KMS-11 (cell line): ENCODE measurements around the gene TENM3.

Source experiments
- H2AFZ ChIP-seq: fragments of 200-600 bp; sonication (generic); 2 replicates; pipeline ENCODE4 v1.6.1; 2016; ENCODE audit warnings: antibody characterized with exemption, mixed run types, low read depth
- H3K27ac ChIP-seq: fragments of 200-600 bp; sonication (generic); 2 replicates; pipeline ENCODE4 v1.6.1; 2016; ENCODE audit warnings: mild to moderate bottlenecking, mixed run types
- H3K27me3 ChIP-seq: fragments of 200-600 bp; sonication (generic); 2 replicates; pipeline ENCODE4 v1.6.1; 2017; ENCODE audit warnings: mild to moderate bottlenecking, low read depth, mixed run types, moderate library complexity; ENCODE audit not compliant: insufficient read depth
- H3K36me3 ChIP-seq: fragments of 200-600 bp; sonication (generic); 2 replicates; pipeline ENCODE4 v1.6.1; 2017; ENCODE audit warnings: mild to moderate bottlenecking, mixed run types; ENCODE audit not compliant: insufficient read depth
- H3K4me1 ChIP-seq: fragments of 200-600 bp; sonication (generic); 2 replicates; pipeline ENCODE4 v1.6.1; 2016; ENCODE audit warnings: mild to moderate bottlenecking, low read depth, mixed run types; ENCODE audit not compliant: poor library complexity, severe bottlenecking
- H3K4me2 ChIP-seq: fragments of 200-600 bp; sonication (generic); 2 replicates; pipeline ENCODE4 v1.7.0; 2016; ENCODE audit warnings: mild to moderate bottlenecking, mixed run types
- H3K4me3 ChIP-seq: fragments of 200-600 bp; sonication (generic); IDR thresholded peaks from 2 replicates; pipeline ENCODE4 v1.6.1; 2017; ENCODE audit warnings: low read depth, low read length, mixed read lengths; ENCODE audit not compliant: insufficient read depth
- H3K79me2 ChIP-seq: fragments of 200-600 bp; sonication (generic); 2 replicates; pipeline ENCODE4 v1.6.1; 2016; ENCODE audit warnings: low read depth, mixed run types; ENCODE audit not compliant: insufficient read depth
- H3K9ac ChIP-seq: fragments of 200-600 bp; sonication (generic); 2 replicates; pipeline ENCODE4 v1.6.1; 2016; ENCODE audit warnings: mild to moderate bottlenecking, mixed run types
- H4K20me1 ChIP-seq: fragments of 200-600 bp; sonication (generic); 2 replicates; pipeline ENCODE4 v1.6.1; 2016; ENCODE audit warnings: mild to moderate bottlenecking, mixed run types; ENCODE audit not compliant: insufficient read depth
- CTCF ChIP-seq: fragments of 200-600 bp; sonication (generic); conservative IDR thresholded peaks from 2 replicates; pipeline ENCODE4 v1.6.1; 2017; ENCODE audit warnings: low read depth, mild to moderate bottlenecking, antibody characterized with exemption, low read length, moderate library complexity, mixed read lengths

Gene TENM3

GRCh38 chr4:182683661-182684060, 440.5 kb downstream of the TENM3 start:
- H3K27ac ChIP-seq = no peak overlapping the region
- H3K4me3 ChIP-seq = no peak overlapping the region
- no peaks in the 10 kb centered on the region for H3K27me3 ChIP-seq
- no peaks in the 10 kb centered on the region for H4K20me1 ChIP-seq
- no peaks in the 10 kb centered on the region for H3K4me1 ChIP-seq
- H3K9ac ChIP-seq = no peak overlapping the region
- no peak overlapping the region for H3K4me2 ChIP-seq
- no peaks in the 10 kb centered on the region for H3K79me2 ChIP-seq
- no peak for TF ChIP-seq CTCF
- H2AFZ ChIP-seq = no peak overlapping the region
- peaks cover 6% of the 10 kb centered on the region; the same call in 1 of the 2 replicates for H3K36me3 ChIP-seq

- no peak overlapping the region for H3K9ac ChIP-seq
- no peaks in the 10 kb centered on the region for H3K4me1 ChIP-seq
- no peaks in the 10 kb centered on the region for H3K27me3 ChIP-seq
- H2AFZ ChIP-seq = no peak overlapping the region
- H4K20me1 ChIP-seq = no peaks in the 10 kb centered on the region
- no peak overlapping the region for H3K4me2 ChIP-seq
- H3K27ac ChIP-seq = no peak overlapping the region
- no peaks in the 10 kb centered on the region for H3K79me2 ChIP-seq
- peaks cover 6% of the 10 kb centered on the region; the same call in 1 of the 2 replicates for H3K36me3 ChIP-seq
- no peak overlapping the region for H3K4me3 ChIP-seq
- TF ChIP-seq CTCF = no peak
Observed at GRCh38 chr4:182684796-182685195, 441.6 kb downstream of the TENM3 start.

GRCh38 chr4:182688081-182688480, 444.9 kb downstream of the TENM3 start:
- no peaks in the 10 kb centered on the region for H3K79me2 ChIP-seq
- H3K27me3 ChIP-seq = no peaks in the 10 kb centered on the region
- no peak overlapping the region for H2AFZ ChIP-seq
- H3K4me3 ChIP-seq = no peak overlapping the region
- H3K9ac ChIP-seq = no peak overlapping the region
- H3K27ac ChIP-seq = no peak overlapping the region
- TF ChIP-seq CTCF = no peak
- H3K4me1 ChIP-seq = no peaks in the 10 kb centered on the region
- H3K4me2 ChIP-seq = no peak overlapping the region
- no peaks in the 10 kb centered on the region for H3K36me3 ChIP-seq
- no peaks in the 10 kb centered on the region for H4K20me1 ChIP-seq

- TF ChIP-seq CTCF = no peak
- no peaks in the 10 kb centered on the region for H3K36me3 ChIP-seq
Observed at GRCh38 chr4:182694551-182694950, 451.3 kb downstream of the TENM3 start.

More at GRCh38 chr4:182694551-182694950, 451.3 kb downstream of the TENM3 start:
- Histone ChIP-seq H3K4me3 (no peak overlapping the region), H3K4me2 (no peak overlapping the region), H2AFZ (no peak overlapping the region), H3K79me2 (no peaks in the 10 kb centered on the region), H3K4me1 (no peaks in the 10 kb centered on the region), H3K27me3 (no peaks in the 10 kb centered on the region), H3K27ac (no peak overlapping the region), H4K20me1 (no peaks in the 10 kb centered on the region), H3K9ac (no peak overlapping the region)
